Inflammatory macrophage treated with lipopolysaccharide for 1 hour (primary cell): ENCODE data around the gene TOR1AIP2.
"Not testable (repeated sequence)": the region's sequence is repeated elsewhere in the genome, so short reads cannot be mapped to it uniquely, and the experiment has no call there.

Source experiments
- DNase-seq, 2 donors: peaks; one replicate each; pipeline ENCODE4 v3.0.0-alpha.2; 2020 to 2022

The TOR1AIP2 gene

GRCh38 chr1:179805291-179806195 lies 72.1 kb downstream of the TOR1AIP2 start:
- no peak for DNase-seq

- not testable (repeated sequence) for DNase-seq
Observed at GRCh38 chr1:179804417-179804816, 73.2 kb downstream of the TOR1AIP2 start.

- DNase-seq: no peak
Observed at GRCh38 chr1:179803918-179804317, 73.7 kb downstream of the TOR1AIP2 start.

- no peak for DNase-seq
Observed at GRCh38 chr1:179803104-179803503, 74.5 kb downstream of the TOR1AIP2 start.

- no peak for DNase-seq
Observed at GRCh38 chr1:179800481-179800880, 77.1 kb downstream of the TOR1AIP2 start.

- no peak for DNase-seq
Observed at GRCh38 chr1:179798864-179799516, 78.6 kb downstream of the TOR1AIP2 start.

- no peak for DNase-seq
Observed at GRCh38 chr1:179798213-179798863, 79.3 kb downstream of the TOR1AIP2 start.

- peak in 1 of 2 donors; percentile 5 for DNase-seq
Observed at GRCh38 chr1:179794669-179795068, 82.9 kb downstream of the TOR1AIP2 start.

GRCh38 chr1:179794146-179794545 lies 83.5 kb downstream of the TOR1AIP2 start:
- DNase-seq: no peak

- DNase-seq: no peak
Observed at GRCh38 chr1:179793281-179793680, 84.3 kb downstream of the TOR1AIP2 start.
